Measurements from ENCODE around the gene UST.

DNA sequence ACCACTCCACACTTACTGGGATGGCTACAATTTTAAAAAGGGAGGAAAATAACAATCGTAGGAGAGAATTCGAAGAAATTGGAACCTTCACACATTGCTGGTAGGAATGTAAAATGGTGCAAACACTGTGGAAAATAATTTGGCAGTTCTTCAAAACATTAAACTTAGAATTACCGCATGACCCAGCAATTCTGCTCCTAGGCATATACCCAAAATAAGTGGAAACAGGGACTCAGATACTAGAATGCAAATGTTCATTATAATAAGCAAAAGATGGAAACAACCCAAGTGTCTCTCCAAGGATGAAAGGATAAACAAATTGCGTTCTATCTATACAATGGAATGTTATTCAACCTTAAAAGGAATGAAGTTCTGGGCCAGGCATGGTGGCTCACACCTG, 325.2 kb downstream of the UST start:
- TF ChIP-seq, protein P1, sequence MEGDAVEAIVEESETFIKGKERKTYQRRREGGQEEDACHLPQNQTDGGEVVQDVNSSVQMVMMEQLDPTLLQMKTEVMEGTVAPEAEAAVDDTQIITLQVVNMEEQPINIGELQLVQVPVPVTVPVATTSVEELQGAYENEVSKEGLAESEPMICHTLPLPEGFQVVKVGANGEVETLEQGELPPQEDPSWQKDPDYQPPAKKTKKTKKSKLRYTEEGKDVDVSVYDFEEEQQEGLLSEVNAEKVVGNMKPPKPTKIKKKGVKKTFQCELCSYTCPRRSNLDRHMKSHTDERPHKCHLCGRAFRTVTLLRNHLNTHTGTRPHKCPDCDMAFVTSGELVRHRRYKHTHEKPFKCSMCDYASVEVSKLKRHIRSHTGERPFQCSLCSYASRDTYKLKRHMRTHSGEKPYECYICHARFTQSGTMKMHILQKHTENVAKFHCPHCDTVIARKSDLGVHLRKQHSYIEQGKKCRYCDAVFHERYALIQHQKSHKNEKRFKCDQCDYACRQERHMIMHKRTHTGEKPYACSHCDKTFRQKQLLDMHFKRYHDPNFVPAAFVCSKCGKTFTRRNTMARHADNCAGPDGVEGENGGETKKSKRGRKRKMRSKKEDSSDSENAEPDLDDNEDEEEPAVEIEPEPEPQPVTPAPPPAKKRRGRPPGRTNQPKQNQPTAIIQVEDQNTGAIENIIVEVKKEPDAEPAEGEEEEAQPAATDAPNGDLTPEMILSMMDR (IDR thresholded peaks at IDR 0.05; ENCODE audit: poor library complexity): no peak
- TF ChIP-seq EZH2 (IDR thresholded peaks at IDR 0.05; ENCODE audit: borderline replicate concordance): no peak
